Measurements from ENCODE around the gene SPOCK3.

DNA sequence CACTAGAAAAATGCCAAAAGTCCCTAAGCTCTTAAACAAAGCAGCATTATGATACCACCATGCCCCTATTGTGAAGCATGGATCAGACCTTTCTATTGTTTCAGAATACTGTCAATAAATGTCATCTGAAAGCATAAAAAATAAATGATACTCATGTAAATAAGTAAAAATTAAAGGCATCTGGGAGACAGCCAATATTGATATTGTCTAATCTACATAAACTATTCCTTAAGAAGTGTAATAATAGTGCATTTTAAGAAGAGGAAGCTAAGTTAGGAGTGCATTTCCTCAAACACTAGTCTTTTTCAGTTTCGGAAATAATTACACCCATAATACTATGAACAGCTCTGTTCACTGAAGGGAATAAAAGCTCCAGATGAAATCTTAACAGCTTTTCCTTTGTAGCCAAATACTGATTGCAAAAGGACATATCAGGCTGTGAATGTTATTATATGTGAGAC lies 181.6 kb downstream of the SPOCK3 start:
- TF ChIP-seq, protein P1, sequence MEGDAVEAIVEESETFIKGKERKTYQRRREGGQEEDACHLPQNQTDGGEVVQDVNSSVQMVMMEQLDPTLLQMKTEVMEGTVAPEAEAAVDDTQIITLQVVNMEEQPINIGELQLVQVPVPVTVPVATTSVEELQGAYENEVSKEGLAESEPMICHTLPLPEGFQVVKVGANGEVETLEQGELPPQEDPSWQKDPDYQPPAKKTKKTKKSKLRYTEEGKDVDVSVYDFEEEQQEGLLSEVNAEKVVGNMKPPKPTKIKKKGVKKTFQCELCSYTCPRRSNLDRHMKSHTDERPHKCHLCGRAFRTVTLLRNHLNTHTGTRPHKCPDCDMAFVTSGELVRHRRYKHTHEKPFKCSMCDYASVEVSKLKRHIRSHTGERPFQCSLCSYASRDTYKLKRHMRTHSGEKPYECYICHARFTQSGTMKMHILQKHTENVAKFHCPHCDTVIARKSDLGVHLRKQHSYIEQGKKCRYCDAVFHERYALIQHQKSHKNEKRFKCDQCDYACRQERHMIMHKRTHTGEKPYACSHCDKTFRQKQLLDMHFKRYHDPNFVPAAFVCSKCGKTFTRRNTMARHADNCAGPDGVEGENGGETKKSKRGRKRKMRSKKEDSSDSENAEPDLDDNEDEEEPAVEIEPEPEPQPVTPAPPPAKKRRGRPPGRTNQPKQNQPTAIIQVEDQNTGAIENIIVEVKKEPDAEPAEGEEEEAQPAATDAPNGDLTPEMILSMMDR (IDR thresholded peaks at IDR 0.05): no peak
- TF ChIP-seq POLR2A (IDR thresholded peaks at IDR 0.05): no peak

All from right lobe of liver (tissue), 4 donors.